ENCODE measurements around the gene CRACR2B. TPM values are rescaled to one million over a fixed set of nuclear protein-coding genes. Genes with fewer than 3 reads are reported as not detected.

The CRACR2B gene
- total and polyA plus RNA-seq, 10 of the 15 experiments (the other 5 are each of a cell fraction or from before 2014, with no cell fraction given), result 0.10 to 33.7 (median 12.7) TPM

GRCh38 chr11:809287-810039, 18.3 kb upstream of the CRACR2B start, which contains the start of gene RPLP2 (continued):
- TF ChIP-seq CEBPZ (IDR thresholded peaks at IDR 0.05; ENCODE audit: low read depth, low read length) (no peak), ZNF217 (IDR thresholded peaks at IDR 0.05) (no peak), GATAD2B (conservative IDR thresholded peaks at IDR 0.05; ENCODE audit: low read depth) (peak; percentile 81), ZSCAN29 (IDR thresholded peaks at IDR 0.05) (no peak), MEF2B (IDR thresholded peaks at IDR 0.05; ENCODE audit: partially characterized antibody, poor library complexity, severe bottlenecking) (no peak), ZNF207 (IDR thresholded peaks at IDR 0.05; ENCODE audit: borderline replicate concordance) (peak; percentile 67; the same call in 1 of the 2 replicates), NFYA (IDR thresholded peaks at IDR 0.05; ENCODE audit: borderline replicate concordance, low read depth, low read length) (no peak), ELK1 (IDR thresholded peaks at IDR 0.05; ENCODE audit: low read depth, low read length) (peak; percentile 91)
